Fibroblast of mammary gland (primary cell): ENCODE results near the gene HIPK3.
A peak's percentile ranks its signal among the peaks of the same experiment; 100 is the strongest.

Experiments
- DNase-seq: peaks from one replicate; pipeline ENCODE4 v3.0.0-alpha.2; 2010; ENCODE audit warnings: low read depth
- H3K4me3 ChIP-seq: 2 replicates; pipeline ENCODE4 v1.5.1; 2011; ENCODE audit warnings: low read depth, mild to moderate bottlenecking, low read length, moderate library complexity; ENCODE audit not compliant: control insufficient read depth
- CTCF ChIP-seq: conservative IDR thresholded peaks from 2 replicates; pipeline ENCODE4 v1.5.1; 2011; ENCODE audit warnings: low read depth, low read length, inconsistent platforms; ENCODE audit not compliant: control insufficient read depth, insufficient read depth

HIPK3 gene

GRCh38 chr11:33320016-33320813 lies 63.0 kb downstream of the HIPK3 start:
- H3K4me3 ChIP-seq: no peak overlapping the region
- TF ChIP-seq CTCF: no peak
- DNase-seq: no peak

GRCh38 chr11:33320814-33321330 lies 63.7 kb downstream of the HIPK3 start:
- TF ChIP-seq CTCF: no peak
- H3K4me3 ChIP-seq: no peak overlapping the region
- DNase-seq: no peak

GRCh38 chr11:33321422-33321821 lies 64.2 kb downstream of the HIPK3 start:
- H3K4me3 ChIP-seq: no peak overlapping the region
- no peak for DNase-seq
- TF ChIP-seq CTCF: no peak

GRCh38 chr11:33323421-33323820 lies 66.2 kb downstream of the HIPK3 start:
- no peak for TF ChIP-seq CTCF
- no peak overlapping the region for H3K4me3 ChIP-seq
- DNase-seq: no peak

- no peak for TF ChIP-seq CTCF
- no peak for DNase-seq
- no peak overlapping the region for H3K4me3 ChIP-seq
Measured at GRCh38 chr11:33324302-33324985, 67.3 kb downstream of the HIPK3 start.

GRCh38 chr11:33325451-33325850 lies 68.3 kb downstream of the HIPK3 start:
- H3K4me3 ChIP-seq: no peak overlapping the region
- TF ChIP-seq CTCF: no peak
- DNase-seq: peak; percentile 58
